Karpas-422 (cell line): ENCODE results near the gene E2F4. TPM values are rescaled to one million over a fixed set of nuclear protein-coding genes. Genes with fewer than 3 reads are reported as not detected.

Experiments used
- DNase-seq: peaks from one replicate; pipeline ENCODE4 v3.0.0-alpha.2; 2015
- H2AFZ ChIP-seq: fragments of 200-600 bp; sonication (generic); 2 replicates; pipeline ENCODE4 v1.6.1; 2014; ENCODE audit warnings: antibody characterized with exemption, low read length, mixed read lengths
- H3K27ac ChIP-seq: fragments of 200-600 bp; sonication (generic); 2 replicates; pipeline ENCODE4 v1.5.1; 2014; ENCODE audit warnings: mild to moderate bottlenecking, low read length, moderate library complexity
- H3K27me3 ChIP-seq: fragments of 200-600 bp; sonication (generic); 2 replicates; pipeline ENCODE4 v1.6.1; 2014; ENCODE audit warnings: low read length, mixed read lengths
- H3K36me3 ChIP-seq: fragments of 200-600 bp; sonication (generic); 2 replicates; pipeline ENCODE4 v1.6.1; 2014; ENCODE audit warnings: low read length, mixed read lengths; ENCODE audit not compliant: insufficient read depth
- H3K4me1 ChIP-seq: fragments of 200-600 bp; sonication (generic); 2 replicates; pipeline ENCODE4 v1.6.1; 2014; ENCODE audit warnings: mild to moderate bottlenecking, low read length, mixed read lengths
- H3K4me2 ChIP-seq: fragments of 200-600 bp; sonication (generic); 2 replicates; pipeline ENCODE4 v1.6.1; 2014; ENCODE audit warnings: low read length, low read depth, mild to moderate bottlenecking; ENCODE audit not compliant: poor library complexity, severe bottlenecking
- H3K4me3 ChIP-seq: fragments of 200-600 bp; sonication (generic); 2 replicates; pipeline ENCODE4 v1.5.1; 2014; ENCODE audit warnings: mild to moderate bottlenecking, antibody characterized with exemption, low read length, mixed read lengths
- H3K79me2 ChIP-seq: fragments of 200-600 bp; sonication (generic); 2 replicates; pipeline ENCODE4 v1.6.1; 2014; ENCODE audit warnings: mild to moderate bottlenecking, low read length, mixed read lengths
- H3K9ac ChIP-seq: fragments of 200-600 bp; sonication (generic); 2 replicates; pipeline ENCODE4 v1.6.0; 2014; ENCODE audit warnings: low read length
- H3K9me2 ChIP-seq: fragments of 200-600 bp; sonication (generic), shearing (Covaris generic); replicated peaks from 2 replicates; pipeline ENCODE4 v1.6.0; 2014; ENCODE audit warnings: mild to moderate bottlenecking, low read length, moderate library complexity; ENCODE audit not compliant: insufficient read depth
- H3K9me3 ChIP-seq: fragments of 300-700, 200-600 bp; sonication (generic); 2 replicates; pipeline ENCODE4 v1.6.1; 2014; ENCODE audit warnings: low read length, mixed read lengths
- H4K20me1 ChIP-seq: fragments of 200-600 bp; sonication (generic); 2 replicates; pipeline ENCODE4 v1.6.1; 2014; ENCODE audit warnings: mild to moderate bottlenecking, antibody characterized with exemption, low read length, low read depth; ENCODE audit not compliant: insufficient read depth
- total RNA-seq: library from RNA; depleted of rRNA; stranded (reverse); fragments of >200 nt; shearing (Covaris generic); gene quantifications from 2 replicates; pipeline ENCODE4 v1.2.3, GENCODE V29; 2014; ENCODE audit warnings: low replicate concordance

Gene E2F4
- total RNA-seq, 1 experiment from 2014 or later = 109 TPM

DNA sequence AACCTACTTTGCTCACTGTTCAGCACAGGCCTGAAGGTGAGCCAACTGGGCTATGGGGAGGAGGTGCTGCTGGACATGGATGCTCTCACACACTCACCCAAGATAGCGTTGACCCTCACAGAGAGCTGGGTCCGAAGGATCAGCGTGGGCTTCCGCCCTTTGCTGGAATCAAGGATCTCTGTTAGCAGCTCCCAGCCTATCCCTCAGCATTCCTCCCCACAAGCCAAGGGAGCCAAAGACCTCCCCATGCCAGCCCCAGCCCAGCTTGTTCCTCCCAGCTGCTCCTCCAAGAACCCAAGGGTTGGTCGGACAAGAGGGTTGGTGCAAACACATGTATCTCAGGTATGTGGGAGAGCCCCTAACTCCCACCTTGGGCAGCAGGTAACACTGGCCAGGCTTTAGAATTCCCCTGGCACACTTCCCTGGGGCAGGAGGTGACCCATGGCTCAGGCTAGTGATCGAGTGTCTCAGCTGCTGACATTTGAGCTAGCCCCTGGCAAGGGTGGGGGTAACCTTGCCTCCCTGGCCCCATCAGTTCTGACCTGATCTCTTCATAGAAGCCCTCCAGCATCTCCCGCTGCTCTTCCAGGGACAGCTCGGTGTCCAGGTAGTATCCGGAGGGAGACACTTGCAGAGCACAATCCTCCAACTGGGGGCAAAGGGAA lies 47.0 kb downstream of the E2F4 start:
- Histone ChIP-seq H3K4me3 (no peak overlapping the region), H3K36me3 (peaks cover 9% of the 10 kb centered on the region; the same call in 1 of the 2 replicates), H3K27ac (no peak overlapping the region), H3K9me3 (no peaks in the 10 kb centered on the region), H4K20me1 (peaks cover 15% of the 10 kb centered on the region; the same call in 1 of the 2 replicates), H3K9me2 (no peaks in the 10 kb centered on the region), H3K27me3 (no peaks in the 10 kb centered on the region), H2AFZ (no peak overlapping the region), H3K9ac (no peak overlapping the region), H3K79me2 (peaks cover 15% of the 10 kb centered on the region), H3K4me1 (peaks cover 12% of the 10 kb centered on the region), H3K4me2 (no peak overlapping the region)
- no peak for DNase-seq

DNA sequence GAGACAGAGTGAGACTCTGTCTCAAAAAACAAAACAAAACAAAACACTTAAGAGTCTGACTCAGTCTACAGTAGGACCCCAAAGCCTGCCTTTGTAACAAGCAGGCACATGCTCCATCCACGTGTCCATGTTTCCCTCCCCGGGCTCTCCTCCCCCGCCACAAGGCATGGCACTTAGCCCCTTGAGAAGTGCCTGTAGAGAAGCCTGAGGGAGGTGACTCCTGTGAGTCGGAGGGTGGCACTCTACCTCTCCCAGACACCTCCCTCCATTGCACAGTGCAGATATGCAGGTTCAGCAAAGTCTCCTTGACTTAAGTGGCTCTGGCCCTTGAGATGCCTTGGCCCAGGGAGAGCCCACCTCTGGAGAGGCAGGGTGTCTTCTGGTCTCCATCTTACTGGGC lies 48.6 kb downstream of the E2F4 start:
- Histone ChIP-seq H3K27ac (no peak overlapping the region), H3K36me3 (peaks cover 9% of the 10 kb centered on the region; the same call in 1 of the 2 replicates), H3K27me3 (no peaks in the 10 kb centered on the region), H3K4me1 (peaks cover 28% of the 10 kb centered on the region), H3K9me2 (no peaks in the 10 kb centered on the region), H3K79me2 (peaks cover 24% of the 10 kb centered on the region), H3K9ac (no peak overlapping the region), H3K4me3 (no peak overlapping the region), H3K4me2 (no peak overlapping the region), H4K20me1 (peaks cover 22% of the 10 kb centered on the region; the same call in 1 of the 2 replicates), H2AFZ (no peak overlapping the region), H3K9me3 (no peaks in the 10 kb centered on the region)
- no peak for DNase-seq

- Histone ChIP-seq H3K9me2 (no peaks in the 10 kb centered on the region), H2AFZ (no peak overlapping the region), H3K4me3 (no peak overlapping the region), H3K27ac (no peak overlapping the region), H3K9ac (no peak overlapping the region), H3K36me3 (peaks cover 6% of the 10 kb centered on the region; the same call in 1 of the 2 replicates), H3K4me2 (no peak overlapping the region), H3K79me2 (peaks cover 30% of the 10 kb centered on the region), H3K27me3 (no peaks in the 10 kb centered on the region), H3K9me3 (no peaks in the 10 kb centered on the region), H4K20me1 (peaks cover 18% of the 10 kb centered on the region; the same call in 1 of the 2 replicates), H3K4me1 (peaks cover 34% of the 10 kb centered on the region)
- no peak for DNase-seq
Measured at GRCh38 chr16:67241008-67241900, 49.3 kb downstream of the E2F4 start.

- Histone ChIP-seq H3K36me3 (no peaks in the 10 kb centered on the region), H3K9me3 (no peaks in the 10 kb centered on the region), H3K4me2 (no peak overlapping the region), H3K9me2 (no peaks in the 10 kb centered on the region), H3K79me2 (peaks cover 30% of the 10 kb centered on the region), H3K9ac (no peak overlapping the region), H3K27me3 (no peaks in the 10 kb centered on the region), H3K27ac (no peak overlapping the region), H3K4me3 (no peak overlapping the region), H4K20me1 (peaks cover 16% of the 10 kb centered on the region; the same call in 1 of the 2 replicates), H2AFZ (no peak overlapping the region), H3K4me1 (peaks cover 34% of the 10 kb centered on the region)
- no peak for DNase-seq
Measured at GRCh38 chr16:67242138-67242730, 50.3 kb downstream of the E2F4 start.

DNA sequence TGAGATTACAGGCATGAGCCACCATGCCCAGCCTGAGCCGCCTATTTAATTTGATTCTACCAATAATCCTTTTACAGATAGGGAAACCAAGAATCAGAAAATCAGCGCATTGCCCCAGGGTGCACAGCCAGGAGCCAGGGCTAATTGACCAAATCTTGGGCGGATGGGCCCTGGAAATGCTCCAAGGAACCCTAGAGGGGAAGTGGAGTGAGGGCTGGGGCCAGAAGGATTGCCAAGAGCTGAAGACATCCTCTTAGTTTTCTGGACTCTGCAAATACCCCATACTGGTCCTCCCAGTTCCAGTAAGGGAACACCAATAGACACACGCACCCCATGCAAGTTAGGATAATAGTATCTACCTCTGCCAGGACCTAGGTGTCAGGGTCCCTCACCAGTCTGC lies 51.5 kb downstream of the E2F4 start:
- no peak overlapping the region for H3K4me3 ChIP-seq

DNA sequence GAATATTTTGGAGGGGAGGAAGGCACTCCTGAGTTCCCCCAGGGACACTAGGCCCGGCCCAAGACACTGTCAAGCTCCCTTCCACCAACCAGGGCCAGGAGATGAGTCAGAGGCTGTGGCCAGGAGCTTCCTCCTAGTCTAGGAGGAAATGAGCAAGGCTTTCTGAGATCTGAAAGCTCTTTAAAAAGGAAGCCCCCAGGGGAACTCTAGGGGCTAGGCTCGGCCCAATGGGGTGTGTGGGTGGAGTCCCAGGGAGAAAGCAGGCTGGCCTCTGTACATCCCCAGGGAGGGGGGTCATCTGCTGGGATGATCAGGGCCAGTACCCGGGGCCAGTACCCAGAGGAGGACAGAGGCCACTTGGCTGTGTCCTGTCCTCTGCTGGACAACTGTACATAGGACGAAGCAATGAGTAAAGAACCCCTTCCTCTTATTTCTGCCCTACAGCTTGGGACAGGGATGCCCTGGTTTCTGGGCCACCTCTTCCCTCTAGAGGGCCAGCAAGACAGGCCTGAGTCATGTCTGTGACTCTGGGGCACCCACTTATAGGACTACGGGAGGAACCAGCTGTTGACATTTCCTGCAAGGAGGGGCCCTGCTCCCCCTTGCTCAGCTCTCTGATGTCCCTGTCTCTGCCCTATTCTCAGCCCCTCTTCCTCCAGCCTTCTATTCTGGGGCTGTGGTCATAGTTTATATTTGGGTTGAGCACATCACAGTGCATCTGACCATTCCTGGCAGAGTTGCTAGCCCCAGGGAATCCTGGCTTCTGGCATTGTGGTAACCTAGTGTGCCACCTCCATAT lies 52.6 kb downstream of the E2F4 start:
- peak overlapping the region; percentile 88 for H3K4me3 ChIP-seq
- H3K9ac ChIP-seq = peak overlapping the region; percentile 79
- H3K4me1 ChIP-seq = peaks cover 53% of the 10 kb centered on the region
- H3K9me3 ChIP-seq = no peaks in the 10 kb centered on the region
- H3K79me2 ChIP-seq = peaks cover 30% of the 10 kb centered on the region
- peak; percentile 96 for DNase-seq
- peaks cover 16% of the 10 kb centered on the region; the same call in 1 of the 2 replicates for H4K20me1 ChIP-seq
- H3K36me3 ChIP-seq = no peaks in the 10 kb centered on the region
- H3K9me2 ChIP-seq = no peaks in the 10 kb centered on the region
- no peaks in the 10 kb centered on the region for H3K27me3 ChIP-seq
- H3K4me2 ChIP-seq = peak overlapping the region; percentile 95
- H3K27ac ChIP-seq = peak overlapping the region; percentile 83
- no peak overlapping the region for H2AFZ ChIP-seq

More for the DNA sequence above, 51.5 kb downstream of the E2F4 start:
- Histone ChIP-seq H3K27ac (peak overlapping the region; percentile 80), H3K27me3 (no peaks in the 10 kb centered on the region), H3K4me1 (peaks cover 43% of the 10 kb centered on the region), H3K36me3 (no peaks in the 10 kb centered on the region), H3K9ac (peak overlapping the region; percentile 65), H3K9me3 (no peaks in the 10 kb centered on the region), H3K4me2 (peak overlapping the region; percentile 95), H3K9me2 (no peaks in the 10 kb centered on the region), H4K20me1 (peaks cover 16% of the 10 kb centered on the region; the same call in 1 of the 2 replicates), H2AFZ (no peak overlapping the region), H3K79me2 (peaks cover 30% of the 10 kb centered on the region)
- no peak for DNase-seq

DNA sequence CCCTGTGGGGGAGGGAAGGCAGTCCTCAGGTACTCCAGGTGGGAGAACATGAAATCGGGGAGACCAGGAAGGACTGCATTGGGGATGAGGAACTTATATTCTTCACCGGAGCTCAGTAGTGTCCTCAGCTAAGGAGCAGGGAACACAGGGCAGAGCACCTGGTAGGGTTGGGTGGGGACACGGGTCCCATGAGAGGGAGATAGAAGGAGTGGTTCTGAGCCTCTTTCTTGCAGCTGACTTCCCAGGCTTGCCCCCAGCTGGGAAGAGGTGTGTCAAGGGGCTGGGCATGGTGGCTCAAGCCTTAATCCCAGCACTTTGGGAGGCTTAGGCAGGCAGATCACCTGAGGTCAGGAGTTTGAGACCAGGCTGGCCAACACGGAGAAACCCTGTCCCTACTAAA lies 53.2 kb downstream of the E2F4 start:
- Histone ChIP-seq H3K36me3 (no peaks in the 10 kb centered on the region), H3K4me2 (peak overlapping the region; percentile 95), H4K20me1 (peaks cover 11% of the 10 kb centered on the region; the same call in 1 of the 2 replicates), H3K4me1 (peaks cover 59% of the 10 kb centered on the region), H3K4me3 (peak overlapping the region; percentile 88), H3K9me2 (no peaks in the 10 kb centered on the region), H3K9me3 (no peaks in the 10 kb centered on the region), H2AFZ (no peak overlapping the region), H3K9ac (peak overlapping the region; percentile 79), H3K27ac (peak overlapping the region; percentile 83), H3K79me2 (peaks cover 30% of the 10 kb centered on the region), H3K27me3 (no peaks in the 10 kb centered on the region)
- no peak for DNase-seq
